SK-N-SH treated with all-trans-retinoic acid at 6 μM for 48 hours (cell line): ENCODE results near the gene SUGCT.

Experiments used
- ARNTL ChIP-seq: fragments of 450-650 bp; formaldehyde crosslinking; IDR thresholded peaks from 2 replicates; pipeline ENCODE4 v1.5.0; 2020; ENCODE audit warnings: low read depth, mild to moderate bottlenecking, moderate library complexity, borderline replicate concordance
- CREB5 ChIP-seq: fragments of 250-450 bp; sonication (Bioruptor Pico); IDR thresholded peaks from 2 replicates; pipeline ENCODE4 v1.5.1; 2020; ENCODE audit warnings: low read depth, mild to moderate bottlenecking, moderate library complexity
- CSDC2 ChIP-seq: fragments of 250-450 bp; sonication (Bioruptor Pico); IDR thresholded peaks from 2 replicates; pipeline ENCODE4 v1.5.0; 2020; ENCODE audit warnings: mild to moderate bottlenecking, moderate library complexity
- ESRRG ChIP-seq: fragments of 250-450 bp; sonication (Bioruptor Pico); IDR thresholded peaks from 2 replicates; pipeline ENCODE4 v1.6.1; 2021; ENCODE audit warnings: mild to moderate bottlenecking
- SNAI2 ChIP-seq: fragments of 250-450 bp; sonication (Bioruptor Pico); IDR thresholded peaks from 2 replicates; pipeline ENCODE4 v1.5.0; 2020; ENCODE audit warnings: mild to moderate bottlenecking, moderate library complexity
- ZC3H10 ChIP-seq: fragments of 250-450 bp; sonication (Bioruptor Pico); IDR thresholded peaks from 2 replicates; pipeline ENCODE4 v1.5.1; 2021; ENCODE audit warnings: mild to moderate bottlenecking, moderate library complexity
- TF ChIP-seq, protein P1 (sequence below): fragments of 250-450 bp; sonication (Bioruptor Pico); IDR thresholded peaks from 2 replicates; pipeline ENCODE4 v1.5.1; 2021; ENCODE audit warnings: mild to moderate bottlenecking, moderate library complexity
- TF ChIP-seq, protein P2 (sequence below): fragments of 250-450 bp; sonication (Bioruptor Pico); IDR thresholded peaks from 2 replicates; pipeline ENCODE4 v1.8.0; 2020; ENCODE audit warnings: mild to moderate bottlenecking, moderate library complexity, borderline replicate concordance

GRCh38 chr7:40597517-40597916 is 462.7 kb downstream of the SUGCT start:
- TF ChIP-seq SNAI2 (CRISPR knock-in tag), result no peak
- no peak for TF ChIP-seq CSDC2
- no peak for TF ChIP-seq ARNTL (CRISPR knock-in tag)
- TF ChIP-seq, protein P1, sequence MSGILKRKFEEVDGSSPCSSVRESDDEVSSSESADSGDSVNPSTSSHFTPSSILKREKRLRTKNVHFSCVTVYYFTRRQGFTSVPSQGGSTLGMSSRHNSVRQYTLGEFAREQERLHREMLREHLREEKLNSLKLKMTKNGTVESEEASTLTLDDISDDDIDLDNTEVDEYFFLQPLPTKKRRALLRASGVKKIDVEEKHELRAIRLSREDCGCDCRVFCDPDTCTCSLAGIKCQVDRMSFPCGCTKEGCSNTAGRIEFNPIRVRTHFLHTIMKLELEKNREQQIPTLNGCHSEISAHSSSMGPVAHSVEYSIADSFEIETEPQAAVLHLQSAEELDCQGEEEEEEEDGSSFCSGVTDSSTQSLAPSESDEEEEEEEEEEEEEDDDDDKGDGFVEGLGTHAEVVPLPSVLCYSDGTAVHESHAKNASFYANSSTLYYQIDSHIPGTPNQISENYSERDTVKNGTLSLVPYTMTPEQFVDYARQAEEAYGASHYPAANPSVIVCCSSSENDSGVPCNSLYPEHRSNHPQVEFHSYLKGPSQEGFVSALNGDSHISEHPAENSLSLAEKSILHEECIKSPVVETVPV, result no peak
- TF ChIP-seq, protein P2, sequence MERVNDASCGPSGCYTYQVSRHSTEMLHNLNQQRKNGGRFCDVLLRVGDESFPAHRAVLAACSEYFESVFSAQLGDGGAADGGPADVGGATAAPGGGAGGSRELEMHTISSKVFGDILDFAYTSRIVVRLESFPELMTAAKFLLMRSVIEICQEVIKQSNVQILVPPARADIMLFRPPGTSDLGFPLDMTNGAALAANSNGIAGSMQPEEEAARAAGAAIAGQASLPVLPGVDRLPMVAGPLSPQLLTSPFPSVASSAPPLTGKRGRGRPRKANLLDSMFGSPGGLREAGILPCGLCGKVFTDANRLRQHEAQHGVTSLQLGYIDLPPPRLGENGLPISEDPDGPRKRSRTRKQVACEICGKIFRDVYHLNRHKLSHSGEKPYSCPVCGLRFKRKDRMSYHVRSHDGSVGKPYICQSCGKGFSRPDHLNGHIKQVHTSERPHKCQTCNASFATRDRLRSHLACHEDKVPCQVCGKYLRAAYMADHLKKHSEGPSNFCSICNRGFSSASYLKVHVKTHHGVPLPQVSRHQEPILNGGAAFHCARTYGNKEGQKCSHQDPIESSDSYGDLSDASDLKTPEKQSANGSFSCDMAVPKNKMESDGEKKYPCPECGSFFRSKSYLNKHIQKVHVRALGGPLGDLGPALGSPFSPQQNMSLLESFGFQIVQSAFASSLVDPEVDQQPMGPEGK (CRISPR knock-in tag), result no peak
- no peak for TF ChIP-seq CREB5
- TF ChIP-seq ZC3H10 (CRISPR knock-in tag), result no peak
- TF ChIP-seq ESRRG, result no peak
